NCI-H1417 treated with DMSO at 0.1 percent for 48 hours (cell line): ENCODE measurements around the gene ZPBP2.
"Not testable (repeated sequence)": the region's sequence is repeated elsewhere in the genome, so short reads cannot be mapped to it uniquely, and the experiment has no call there.

ENCODE experiments used
- DNase-seq: peaks from one replicate; lab custom pipeline; 2025; lab: John Stamatoyannopoulos, UW

ZPBP2 gene, protein sequence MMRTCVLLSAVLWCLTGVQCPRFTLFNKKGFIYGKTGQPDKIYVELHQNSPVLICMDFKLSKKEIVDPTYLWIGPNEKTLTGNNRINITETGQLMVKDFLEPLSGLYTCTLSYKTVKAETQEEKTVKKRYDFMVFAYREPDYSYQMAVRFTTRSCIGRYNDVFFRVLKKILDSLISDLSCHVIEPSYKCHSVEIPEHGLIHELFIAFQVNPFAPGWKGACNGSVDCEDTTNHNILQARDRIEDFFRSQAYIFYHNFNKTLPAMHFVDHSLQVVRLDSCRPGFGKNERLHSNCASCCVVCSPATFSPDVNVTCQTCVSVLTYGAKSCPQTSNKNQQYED

GRCh38 chr17:39867880-39868553 lies at the start of gene ZPBP2:
TSS of gene ZPBP2 (plus strand) at chr17:39868202. CDS start at chr17:39868355, 153 bp downstream.
- DNase-seq, result no peak

DNA sequence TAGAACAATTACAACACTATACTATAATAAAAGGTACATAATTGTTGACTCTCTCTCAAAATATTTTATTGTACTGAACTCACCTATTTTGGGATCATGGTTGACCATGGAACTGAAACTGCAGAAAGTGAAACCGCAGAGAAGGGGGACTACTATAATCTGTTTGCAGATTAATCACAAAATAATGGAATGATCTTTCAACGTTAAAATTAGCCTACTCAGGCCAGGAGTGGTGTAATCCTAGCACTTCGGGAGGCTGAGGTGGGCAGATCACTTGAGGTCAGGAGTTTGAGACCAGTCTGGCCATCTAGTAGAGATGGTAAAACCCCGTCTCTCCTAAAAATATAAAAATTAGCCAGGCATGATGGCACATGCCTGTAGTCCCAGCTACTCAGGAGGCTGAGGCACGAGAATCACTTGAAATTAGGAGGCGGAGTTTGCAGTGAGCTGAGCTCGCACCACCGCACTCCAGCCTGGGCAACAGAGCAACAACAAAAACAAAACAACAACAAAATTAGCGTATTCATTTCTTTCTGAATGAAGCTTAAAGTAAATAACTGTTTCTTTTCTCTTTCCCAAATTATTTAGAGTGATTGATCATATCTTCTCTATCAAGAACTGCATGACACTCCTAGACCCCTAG lies 49.5 kb upstream of the ZPBP2 start:
- no peak for DNase-seq

DNA sequence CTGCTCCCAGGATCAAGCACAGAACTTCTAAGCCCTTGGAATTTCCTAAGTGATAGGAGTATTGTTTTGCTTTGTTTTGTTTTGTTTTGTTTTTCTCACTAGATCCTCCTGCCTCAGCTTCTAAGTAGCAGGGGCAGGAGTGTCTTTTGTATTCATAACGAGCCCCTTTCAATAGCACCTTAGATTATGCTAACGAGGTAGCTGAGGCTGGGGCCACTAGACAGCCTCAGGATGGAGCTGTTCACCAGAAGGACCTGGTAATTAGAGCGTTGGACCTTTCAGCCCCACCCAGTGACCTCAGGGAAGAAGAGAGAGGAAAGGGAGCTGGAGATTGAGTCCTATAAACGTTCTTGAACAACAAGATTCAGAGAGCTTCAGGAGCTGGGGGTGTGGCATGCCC lies 47.5 kb upstream of the ZPBP2 start:
- no peak for DNase-seq

DNA sequence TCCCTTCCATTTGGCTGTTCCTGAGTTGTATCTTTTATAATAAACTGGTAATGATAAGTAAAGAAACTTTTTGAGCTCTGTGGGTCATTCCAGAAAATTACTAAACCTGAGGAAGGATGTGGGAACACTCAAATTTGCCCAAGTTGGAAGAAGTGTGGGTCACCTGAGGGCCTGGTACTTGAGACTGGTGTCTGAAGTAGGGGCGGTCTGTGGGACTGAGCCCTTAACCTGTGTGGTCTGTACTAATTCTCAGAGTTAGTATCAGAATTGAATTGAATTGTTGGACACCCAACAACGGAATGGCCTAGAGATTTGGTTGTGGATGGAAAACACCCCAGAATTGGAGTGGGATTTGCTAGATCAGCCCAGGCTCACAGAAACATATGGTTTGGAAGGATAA lies 47.0 kb upstream of the ZPBP2 start:
- DNase-seq, result no peak

DNA sequence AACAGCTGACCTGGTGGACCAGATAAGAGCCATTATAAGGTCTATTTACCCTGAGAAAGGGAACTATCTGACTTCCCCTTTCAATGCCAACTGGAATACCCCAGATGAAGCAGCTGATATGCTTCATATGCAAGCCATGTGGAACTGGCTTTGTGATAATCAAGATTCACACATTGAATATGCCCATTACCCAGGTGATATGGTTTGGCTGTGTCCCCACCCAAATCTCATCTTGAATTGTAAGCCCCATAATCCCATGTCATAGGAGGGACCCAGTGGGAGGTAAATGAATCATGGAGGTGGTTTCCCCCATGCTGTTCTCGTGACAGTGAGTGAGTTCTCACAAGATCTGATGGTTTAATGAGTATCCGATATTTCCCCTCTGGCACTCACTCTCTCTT lies 46.0 kb upstream of the ZPBP2 start:
- no peak for DNase-seq

DNA sequence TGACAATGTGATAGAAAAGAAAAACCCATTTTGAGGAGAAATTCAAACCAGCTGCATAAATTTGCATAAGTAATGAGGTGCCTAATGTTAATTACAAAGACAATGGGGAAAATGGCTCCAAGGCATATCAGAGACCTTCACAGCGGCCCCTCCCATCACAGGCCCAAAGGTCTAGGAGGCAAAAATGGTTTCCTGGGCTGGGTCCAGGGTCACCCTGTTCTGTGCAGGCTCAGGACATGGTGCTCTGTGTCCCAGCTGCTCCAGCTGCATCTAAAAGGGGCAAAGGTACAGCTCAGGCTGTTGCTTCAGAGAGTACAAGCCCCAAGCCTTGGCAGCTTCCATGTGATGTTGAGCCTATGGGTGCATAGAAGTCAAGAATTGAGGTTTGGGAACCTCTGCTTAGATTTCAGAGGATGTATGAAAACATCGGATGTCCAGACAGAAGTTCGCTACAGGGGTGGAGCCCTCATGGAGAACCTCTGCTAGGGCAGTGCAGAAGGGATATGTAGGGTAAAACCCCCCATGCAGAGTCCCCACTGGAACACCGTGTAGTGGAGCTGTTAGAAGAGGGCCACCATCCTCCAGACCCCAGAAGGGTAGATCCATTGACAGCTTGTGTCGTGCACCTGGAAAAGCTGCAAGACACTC lies 44.5 kb upstream of the ZPBP2 start:
- DNase-seq, result no peak

DNA sequence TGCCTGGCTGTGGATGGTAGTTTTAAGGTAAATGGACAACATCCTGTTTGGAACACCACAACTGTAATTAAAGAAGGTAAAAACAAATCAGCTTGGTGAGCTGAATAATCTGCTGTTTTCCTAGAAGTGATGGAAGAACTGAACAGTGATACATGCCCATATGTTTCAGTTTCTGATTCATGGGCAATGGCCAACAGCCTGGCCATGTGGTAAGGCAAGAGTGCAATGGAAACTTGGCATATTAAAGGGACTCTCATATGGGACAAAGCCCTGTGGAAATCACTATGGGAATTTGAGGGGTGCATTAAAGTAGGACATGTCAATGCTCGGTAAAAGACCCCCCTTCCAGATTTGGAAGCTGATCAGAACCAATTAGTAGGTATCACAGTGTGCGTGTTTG lies 41.7 kb upstream of the ZPBP2 start:
- DNase-seq, result no peak

- no peak for DNase-seq
Measured at GRCh38 chr17:39828443-39828842, 39.6 kb upstream of the ZPBP2 start.

- no peak for DNase-seq
Measured at GRCh38 chr17:39831588-39831987, 36.4 kb upstream of the ZPBP2 start.

GRCh38 chr17:39834017-39834416 lies 34.0 kb upstream of the ZPBP2 start:
- DNase-seq, result no peak

GRCh38 chr17:39835038-39835786 lies 32.8 kb upstream of the ZPBP2 start:
- no peak for DNase-seq

- DNase-seq, result no peak
Measured at GRCh38 chr17:39836117-39836516, 31.9 kb upstream of the ZPBP2 start.

- no peak for DNase-seq
Measured at GRCh38 chr17:39838057-39838456, 29.9 kb upstream of the ZPBP2 start.

DNA sequence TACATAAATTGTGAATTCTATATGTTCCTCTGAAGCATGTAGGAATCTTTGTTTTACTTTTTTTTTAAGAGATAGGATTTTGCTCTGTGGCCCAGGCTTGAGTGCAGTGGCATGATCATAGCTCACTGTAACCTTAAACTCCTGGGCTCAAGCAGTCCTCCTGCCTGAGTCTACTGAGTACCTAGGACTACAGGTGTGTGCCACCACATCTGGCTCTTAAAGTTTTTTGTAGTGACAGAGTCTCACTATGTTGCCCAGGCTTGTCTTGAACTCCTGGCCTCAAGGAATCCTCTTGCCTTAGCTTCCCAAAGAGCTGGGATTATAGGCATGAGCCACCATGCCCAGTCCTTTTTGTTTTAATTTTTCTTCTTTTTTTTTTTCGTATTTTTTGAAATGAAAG lies 29.2 kb upstream of the ZPBP2 start:
- no peak for DNase-seq

- DNase-seq, result no peak
Measured at GRCh38 chr17:39841134-39841683, 26.8 kb upstream of the ZPBP2 start.

DNA sequence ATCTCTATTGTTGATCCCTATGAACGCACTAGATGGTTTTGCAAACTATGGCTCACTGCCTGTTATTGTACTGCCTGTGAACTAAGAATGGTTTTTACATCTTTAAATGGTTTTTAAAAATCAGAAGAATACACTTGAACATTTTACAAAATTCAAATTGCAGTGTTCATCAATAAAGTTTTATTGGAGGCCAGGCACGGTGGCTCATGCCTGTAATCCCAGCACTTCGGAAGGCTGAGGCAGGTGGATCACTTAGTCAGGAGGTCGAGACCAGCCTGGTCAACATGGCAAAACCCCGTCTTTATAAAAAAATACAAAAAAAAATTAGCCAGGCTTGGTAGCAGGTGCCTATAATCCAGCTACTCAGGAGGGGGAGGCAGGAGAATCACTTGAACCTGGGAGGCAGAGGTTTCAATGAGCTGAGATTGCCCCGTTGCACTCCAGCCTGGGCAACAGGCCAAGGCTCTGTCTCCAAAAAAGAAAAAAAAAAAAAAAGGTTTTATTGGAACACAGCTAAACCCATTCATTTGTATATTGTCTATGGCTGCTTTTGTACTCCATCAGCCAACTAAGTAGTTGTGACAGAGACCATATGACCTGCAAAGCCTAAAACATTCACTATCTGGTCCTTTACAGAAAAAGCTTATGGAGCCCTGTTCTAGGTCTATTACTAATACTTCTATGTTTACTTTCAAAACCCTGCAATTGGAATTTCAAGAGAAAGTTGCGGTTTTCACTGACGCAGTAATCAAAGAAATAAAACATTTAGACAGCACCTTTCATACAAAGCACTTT lies 22.8 kb upstream of the ZPBP2 start:
- no peak for DNase-seq

GRCh38 chr17:39846205-39846604 lies 21.8 kb upstream of the ZPBP2 start:
- DNase-seq, result no peak

- DNase-seq, result no peak
Measured at GRCh38 chr17:39848600-39848999, 19.4 kb upstream of the ZPBP2 start.

DNA sequence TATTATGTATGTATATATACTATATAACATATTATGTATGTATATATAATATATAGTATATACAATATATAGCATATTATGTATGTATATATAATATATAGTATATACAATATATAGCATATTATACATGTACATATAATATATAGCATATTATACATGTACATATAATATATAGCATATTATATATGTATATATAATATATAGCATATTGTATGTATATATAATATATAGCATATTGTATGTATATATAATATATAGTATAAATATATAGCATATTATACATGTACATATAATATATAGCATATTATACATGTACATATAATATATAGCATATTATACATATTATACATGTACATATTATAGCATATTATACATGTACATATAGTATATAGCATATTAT lies 17.8 kb upstream of the ZPBP2 start:
- DNase-seq, result not testable (repeated sequence)

- no peak for DNase-seq
Measured at GRCh38 chr17:39852239-39852638, 15.8 kb upstream of the ZPBP2 start.

DNA sequence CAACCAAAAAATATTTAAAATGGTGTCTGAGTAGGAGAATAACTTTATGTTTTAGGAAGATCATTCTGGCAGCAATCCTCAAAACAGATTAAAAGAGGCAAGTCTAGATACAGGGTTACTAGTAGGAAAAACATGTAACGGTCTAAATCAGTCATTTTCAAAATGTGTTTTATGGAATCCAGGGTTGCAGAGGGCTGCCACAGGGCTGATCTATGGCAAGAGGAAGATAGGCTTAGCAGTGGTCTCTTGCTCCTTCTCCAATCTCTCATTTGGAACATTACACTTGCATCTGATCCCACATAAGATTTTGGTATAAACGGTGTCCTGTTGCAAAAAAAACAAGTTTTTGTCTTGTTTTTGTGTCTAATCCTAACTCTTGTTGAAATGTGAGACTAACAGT lies 13.1 kb upstream of the ZPBP2 start:
- DNase-seq, result no peak
